ENCODE measurements around the gene ITPRID2. TPM values are rescaled to one million over a fixed set of nuclear protein-coding genes. Genes with fewer than 3 reads are reported as not detected.

ITPRID2 gene
- total RNA-seq, 1 experiment from 2014 or later: 419 TPM

- Histone ChIP-seq H3K4me2 (no peak overlapping the region), H3F3A (ENCODE audit: insufficient read depth, low read depth) (no peaks in the 10 kb centered on the region), H3K27ac (no peak overlapping the region), H3K4me3 (no peak overlapping the region), H4K20me1 (ENCODE audit: insufficient read depth) (no peaks in the 10 kb centered on the region), H2AFZ (no peak overlapping the region), H3K27me3 (ENCODE audit: insufficient read depth, low read depth) (no peaks in the 10 kb centered on the region), H3K9me3 (ENCODE audit: insufficient read depth, low read depth) (no peaks in the 10 kb centered on the region; the same call in 1 of the 2 replicates), H3K79me2 (ENCODE audit: low read depth) (no peaks in the 10 kb centered on the region), H3K9me2 (ENCODE audit: insufficient read depth) (0 out of 2 replicates have a peak, but pooled peaks cover 4% of the 10 kb centered on the region), H3K4me1 (replicated peaks; ENCODE audit: insufficient read depth) (no peaks in the 10 kb centered on the region), H3K36me3 (ENCODE audit: low read depth) (no peaks in the 10 kb centered on the region)
- POLR2A ChIA-PET (ENCODE audit: unreplicated experiment): no interaction called here
- BruUV-seq (replicated peaks): no TSS peak
- intact Hi-C loops (cut with micrococcal nuclease; ENCODE audit: unreplicated experiment): no loop called here
- CTCF ChIA-PET: interaction anchor here (0.5 to 0.6 kb wide), 5 partner anchors 33 to 1828 kb away, joined by 3 to 8 read pairs (median 5); no protein-coding TSS in a partner anchor
- TF ChIP-seq CTCF (conservative IDR thresholded peaks at IDR 0.05) (no peak), EZH2 (IDR thresholded peaks at IDR 0.05; ENCODE audit: low read depth) (no peak)
- no peak for DNase-seq
Observed at GRCh38 chr2:181851726-181852125, 39.8 kb upstream of the ITPRID2 start.

- no peak for DNase-seq
- Histone ChIP-seq H3K27ac (no peak overlapping the region), H4K20me1 (ENCODE audit: insufficient read depth) (no peaks in the 10 kb centered on the region), H3K4me3 (no peak overlapping the region), H3K9me2 (ENCODE audit: insufficient read depth) (0 out of 2 replicates have a peak, but pooled peaks cover 4% of the 10 kb centered on the region), H3K36me3 (ENCODE audit: low read depth) (no peaks in the 10 kb centered on the region), H3K79me2 (ENCODE audit: low read depth) (no peaks in the 10 kb centered on the region), H3K9me3 (ENCODE audit: insufficient read depth, low read depth) (no peaks in the 10 kb centered on the region; the same call in 1 of the 2 replicates), H2AFZ (no peak overlapping the region; the same call in 1 of the 2 replicates), H3K4me2 (no peak overlapping the region), H3K27me3 (ENCODE audit: insufficient read depth, low read depth) (no peaks in the 10 kb centered on the region), H3K4me1 (replicated peaks; ENCODE audit: insufficient read depth) (peaks cover 8% of the 10 kb centered on the region; the same call in 1 of the 2 replicates), H3F3A (ENCODE audit: insufficient read depth, low read depth) (no peaks in the 10 kb centered on the region)
- ChIA-PET POLR2A (ENCODE audit: unreplicated experiment) (no interaction called here), CTCF (no interaction called here)
- TF ChIP-seq CTCF (conservative IDR thresholded peaks at IDR 0.05): no peak
- TF ChIP-seq EZH2 (IDR thresholded peaks at IDR 0.05; ENCODE audit: low read depth): no peak
- intact Hi-C loops (cut with micrococcal nuclease; ENCODE audit: unreplicated experiment): no loop called here
- BruUV-seq (replicated peaks): no TSS peak
Observed at GRCh38 chr2:181853696-181854095, 37.8 kb upstream of the ITPRID2 start.

- no peaks in the 10 kb centered on the region for H3K79me2 ChIP-seq (ENCODE audit: low read depth)
- no peaks in the 10 kb centered on the region for H4K20me1 ChIP-seq (ENCODE audit: insufficient read depth)
- no TSS peak for BruUV-seq (replicated peaks)
- no peak overlapping the region for H3K4me2 ChIP-seq
- CTCF ChIA-PET: no interaction called here
- H3F3A ChIP-seq (ENCODE audit: insufficient read depth, low read depth): no peaks in the 10 kb centered on the region
- no peaks in the 10 kb centered on the region for H3K36me3 ChIP-seq (ENCODE audit: low read depth)
- H3K4me3 ChIP-seq: no peak overlapping the region
- peak in 1 of 2 experiments; percentile 82 for DNase-seq
- POLR2A ChIA-PET (ENCODE audit: unreplicated experiment): no interaction called here
- 0 out of 2 replicates have a peak, but pooled peaks cover 4% of the 10 kb centered on the region for H3K9me2 ChIP-seq (ENCODE audit: insufficient read depth)
- H3K9me3 ChIP-seq (ENCODE audit: insufficient read depth, low read depth): no peaks in the 10 kb centered on the region
- TF ChIP-seq EZH2 (IDR thresholded peaks at IDR 0.05; ENCODE audit: low read depth) (no peak), CTCF (conservative IDR thresholded peaks at IDR 0.05) (no peak)
- peaks cover 8% of the 10 kb centered on the region; the same call in 1 of the 2 replicates for H3K4me1 ChIP-seq (replicated peaks; ENCODE audit: insufficient read depth)
- intact Hi-C loops (cut with micrococcal nuclease; ENCODE audit: unreplicated experiment): no loop called here
- H2AFZ ChIP-seq: no peak overlapping the region
- no peaks in the 10 kb centered on the region for H3K27me3 ChIP-seq (ENCODE audit: insufficient read depth, low read depth)
- no peak overlapping the region for H3K27ac ChIP-seq
Observed at GRCh38 chr2:181857483-181857882, 34.0 kb upstream of the ITPRID2 start.

Data from PC-9 (cell line).